Left colon (tissue), 2 donors: ENCODE measurements around the gene CHST14. TPM values are rescaled to one million over a fixed set of nuclear protein-coding genes. Genes with fewer than 3 reads are reported as not detected.

Source experiments
- ATAC-seq: fragments of 200-7000 bp; cut with Tn5 transposase; one replicate; pipeline ENCODE4 v1.9.1; 2020; ENCODE audit warnings: mild to moderate bottlenecking, moderate library complexity
- DNase-seq, 2 donors: peaks; one replicate each; pipeline ENCODE4 v3.0.0-alpha.2; 2020
- intact Hi-C, 2 donors: fragments of 100-400 bp; cut with DNase I in 1 of 2; cut with micrococcal nuclease in 1 of 2; formaldehyde crosslinking; loops; one replicate each; pipeline versions ENCODE4 v1.11.2 to v1.14.0; 2022; cut with DNase I, micrococcal nuclease
- long read RNA-seq: library from polyadenylated mRNA; unstranded; transcript quantifications from one replicate; pipeline ENCODE4 v2.0.0, GENCODE V29; 2021
- total RNA-seq, 2 donors: library from RNA; stranded (reverse); fragmentation: NEBNext Ultra II Directional; extraction: Animal tissue kit (Norgen Biotek cat#: 25700); gene quantifications; one replicate each; pipeline ENCODE4 v1.2.1, GENCODE V29; 2021
- donor health status: DM: no; HTN: no; CAD: no.
- donor health status: DM: yes; HTN: yes; CAD: no.

The CHST14 gene
- total RNA-seq = 1 to 10 TPM; 2.5 to 5.1 TPM
- long read RNA-seq, partial matches to known transcripts = 0 of 2 reads
- long read RNA-seq, other reads (novel, unspliced or antisense) = 0 of 2 reads

- intact Hi-C loops = no loop called here
- ATAC-seq (peak; percentile 84), DNase-seq (peak in 1 of 2 donors; percentile 69)
Observed at GRCh38 chr15:40470423-40471104, at the start of gene CHST14. CHST14 (plus strand) TSS chr15:40470984; CDS start chr15:40471214, 230 bp downstream.

GRCh38 chr15:40421246-40422157 lies 49.3 kb upstream of the CHST14 start:
- intact Hi-C loops = loop anchor here (10.0 kb wide), 3 partner anchors 47 to 137 kb away; partner anchors contain the start of gene ANKRD63 (in 1 of the 2)
- peak; percentile 70 to 88 for DNase-seq
- peak; percentile 86 for ATAC-seq

DNA sequence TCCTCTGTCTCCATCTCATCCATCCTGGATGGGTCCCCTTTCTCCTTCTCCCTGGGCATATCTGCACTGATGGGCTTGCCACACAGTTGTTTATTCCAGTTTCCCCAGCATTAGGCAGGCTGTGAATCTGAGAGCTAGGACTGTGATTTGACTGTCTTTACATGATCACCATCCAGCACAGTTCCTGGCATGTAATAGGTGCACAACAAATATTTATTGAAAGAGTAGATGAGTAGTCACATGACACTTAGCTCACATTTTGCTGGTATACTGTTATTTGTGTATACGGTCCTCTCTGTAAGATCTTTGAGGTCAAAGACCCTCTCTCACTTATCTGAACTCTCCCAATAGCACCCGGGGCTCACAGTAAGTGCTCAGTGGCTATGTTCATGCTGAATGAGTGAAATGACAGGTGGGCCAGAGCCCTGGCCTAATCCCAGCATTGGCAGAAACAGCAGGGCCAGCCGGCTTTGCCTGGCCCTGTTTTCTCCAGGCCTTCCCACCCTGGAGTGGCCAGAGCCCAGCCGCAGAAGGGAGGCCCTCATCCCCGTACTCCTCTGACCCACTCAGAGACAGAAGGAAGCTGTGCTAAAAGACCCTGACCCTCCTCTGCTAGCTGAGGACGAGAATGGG lies 46.2 kb upstream of the CHST14 start:
- ATAC-seq = no peak
- intact Hi-C loops = loop anchor here (10.0 kb wide), 3 partner anchors 50 to 140 kb away; partner anchors contain the start of gene ANKRD63 (in 1 of the 2)
- DNase-seq = no peak

DNA sequence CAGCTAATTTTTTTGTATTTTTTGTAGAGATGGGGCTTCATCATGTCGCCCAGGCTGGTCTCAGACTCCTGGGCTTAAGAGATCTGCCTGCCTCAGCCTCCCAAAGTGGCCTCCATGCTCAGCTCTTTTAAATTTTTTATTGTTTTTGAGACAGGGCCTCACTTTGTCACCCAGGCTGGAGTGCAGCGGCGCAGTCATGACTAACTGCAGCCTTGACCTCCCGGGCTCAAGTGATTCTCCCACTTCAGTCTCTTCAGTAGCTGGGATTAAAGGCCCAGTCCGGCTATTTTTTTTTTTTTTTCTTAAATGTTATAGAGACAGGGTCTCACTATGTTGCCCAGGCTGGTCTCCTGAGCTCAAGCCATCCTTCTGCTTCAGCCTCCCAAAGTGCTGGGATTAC lies 45.1 kb upstream of the CHST14 start:
- no peak for ATAC-seq
- intact Hi-C loops = loop anchor here (10.0 kb wide), 3 partner anchors 51 to 141 kb away; partner anchors contain the start of gene ANKRD63 (in 1 of the 2)
- DNase-seq = no peak

DNA sequence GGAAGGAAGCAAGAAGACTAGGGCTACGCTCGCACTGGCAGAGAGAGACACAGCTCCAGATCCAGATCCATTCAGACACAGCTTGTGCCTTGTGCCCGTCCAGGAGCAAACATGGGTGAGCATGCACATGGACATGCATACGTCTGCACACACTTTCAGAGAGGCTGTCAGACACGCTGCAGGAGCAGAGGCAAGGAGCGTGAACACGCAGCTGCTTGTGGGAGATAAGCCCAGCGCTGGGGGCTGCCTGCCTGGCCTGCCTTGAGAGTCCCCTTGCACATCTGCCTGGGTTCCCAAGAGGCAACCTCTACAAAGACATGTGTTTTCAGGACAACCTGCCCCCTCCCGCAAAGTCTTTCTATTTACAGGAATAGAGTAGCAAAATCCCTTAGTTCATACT lies 43.6 kb upstream of the CHST14 start:
- no peak for DNase-seq
- intact Hi-C loops = loop anchor here (10.0 kb wide), 3 partner anchors 52 to 142 kb away; partner anchors contain the start of gene ANKRD63 (in 1 of the 2)
- no peak for ATAC-seq

DNA sequence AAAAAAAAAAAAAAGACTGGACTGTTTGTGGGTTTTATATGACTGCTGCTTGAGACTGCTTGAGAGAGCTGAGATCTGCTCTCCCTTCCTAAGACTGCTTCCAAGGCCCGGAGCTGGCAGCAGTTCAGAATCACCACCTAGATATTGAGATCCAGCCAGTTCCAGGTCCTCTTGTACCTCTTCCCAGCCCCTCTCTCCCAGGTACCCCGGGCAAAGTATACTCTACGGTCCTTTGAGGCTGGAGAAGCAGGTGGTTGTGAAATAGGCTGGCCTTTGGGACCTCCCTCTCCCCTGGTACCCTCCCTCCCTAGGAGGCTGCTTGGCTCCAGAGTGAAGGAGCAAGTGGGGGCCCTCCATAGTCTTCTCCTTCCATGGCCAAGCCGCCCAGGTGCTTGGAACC lies 42.6 kb upstream of the CHST14 start:
- DNase-seq (no peak), ATAC-seq (no peak)
- intact Hi-C loops = loop anchor here (10.0 kb wide), 3 partner anchors 53 to 143 kb away; partner anchors contain the start of gene ANKRD63 (in 1 of the 2)

- intact Hi-C loops = loop anchor here (10.0 kb wide), 3 partner anchors 54 to 144 kb away; partner anchors contain the start of gene ANKRD63 (in 1 of the 2)
- ATAC-seq (no peak), DNase-seq (no peak)
Observed at GRCh38 chr15:40429068-40429710, 41.6 kb upstream of the CHST14 start.

GRCh38 chr15:40430271-40430805 lies 40.4 kb upstream of the CHST14 start:
- intact Hi-C loops = no loop called here
- ATAC-seq = peak; percentile 94
- peak; percentile 57 to 58 for DNase-seq

DNA sequence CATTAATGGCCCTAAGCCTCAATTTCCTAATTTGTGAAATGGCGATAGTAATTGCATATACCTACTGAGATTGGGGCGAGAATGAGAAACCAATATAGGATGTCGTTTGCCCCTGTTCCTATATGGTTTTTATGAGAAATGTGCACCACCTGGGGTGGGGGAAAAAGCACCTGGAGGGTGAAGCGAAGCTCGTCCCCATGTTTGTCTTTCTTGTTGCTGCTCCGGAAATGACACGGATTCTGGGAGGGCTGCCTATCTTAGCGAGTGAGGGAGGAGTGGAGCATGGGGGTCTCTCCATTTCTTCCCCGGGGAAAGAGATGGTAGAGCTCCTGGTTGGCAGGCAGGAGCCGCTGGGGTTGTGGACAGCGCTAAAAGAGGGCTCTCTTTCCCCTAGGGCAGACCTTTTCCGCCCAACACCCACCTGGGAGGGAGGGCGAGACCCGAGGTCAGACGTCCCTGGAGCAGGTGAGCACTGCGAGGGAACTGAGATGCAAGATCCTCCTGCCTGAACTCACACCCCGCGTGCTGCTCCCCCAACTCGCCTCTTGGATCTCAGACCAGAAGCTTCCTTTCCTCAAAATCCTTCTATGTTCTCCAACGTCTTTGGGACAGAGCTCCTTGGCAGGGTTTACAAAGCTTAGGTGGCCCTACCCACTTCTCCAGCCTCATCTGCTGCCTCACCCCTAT lies 35.6 kb upstream of the CHST14 start:
- no peak for DNase-seq
- no peak for ATAC-seq
- intact Hi-C loops = no loop called here

- ATAC-seq = no peak
- DNase-seq = peak in 1 of 2 donors; percentile 16
- intact Hi-C loops = no loop called here
Observed at GRCh38 chr15:40435710-40436089, 35.1 kb upstream of the CHST14 start.

DNA sequence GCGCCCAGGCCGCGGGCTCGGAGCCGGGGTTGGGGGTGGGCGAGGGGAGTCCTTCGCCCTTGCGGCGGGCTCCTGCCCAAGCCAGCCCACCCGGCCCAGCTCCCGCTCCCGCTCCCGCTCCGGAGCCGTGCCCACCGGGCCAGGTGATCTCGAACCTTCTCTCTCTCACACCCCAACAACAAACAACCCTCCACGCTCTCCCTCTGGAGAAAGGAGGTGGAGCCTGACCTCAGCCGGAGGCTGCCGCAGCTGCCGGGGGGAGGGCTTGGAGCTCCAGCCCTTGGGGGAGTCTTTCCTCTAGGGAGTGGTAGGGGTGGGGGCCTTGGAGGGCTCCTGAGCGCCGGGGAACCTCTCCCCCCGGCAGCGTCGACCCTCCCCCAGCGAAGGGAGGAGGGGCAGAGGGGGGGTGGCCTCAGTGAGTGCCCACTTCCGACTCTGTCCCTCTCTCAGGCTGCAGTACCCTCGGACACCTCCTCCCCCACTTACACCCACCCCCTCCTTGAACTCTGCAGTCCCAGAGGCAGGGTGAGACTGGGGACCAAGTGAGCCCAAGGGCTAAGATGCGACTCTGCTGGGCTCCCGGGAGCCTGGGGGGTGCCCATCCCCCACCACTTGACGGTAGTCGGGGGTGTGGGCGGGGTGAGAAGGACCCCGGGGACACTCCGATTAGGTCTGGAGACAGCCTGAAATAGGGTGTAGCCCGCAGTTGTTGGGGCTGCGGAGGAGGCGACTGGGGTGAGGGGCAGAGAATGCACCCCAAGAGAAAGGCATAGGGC lies 34.5 kb upstream of the CHST14 start:
- intact Hi-C loops = no loop called here
- ATAC-seq (peak; percentile 31), DNase-seq (peak; percentile 51 to 60)

DNA sequence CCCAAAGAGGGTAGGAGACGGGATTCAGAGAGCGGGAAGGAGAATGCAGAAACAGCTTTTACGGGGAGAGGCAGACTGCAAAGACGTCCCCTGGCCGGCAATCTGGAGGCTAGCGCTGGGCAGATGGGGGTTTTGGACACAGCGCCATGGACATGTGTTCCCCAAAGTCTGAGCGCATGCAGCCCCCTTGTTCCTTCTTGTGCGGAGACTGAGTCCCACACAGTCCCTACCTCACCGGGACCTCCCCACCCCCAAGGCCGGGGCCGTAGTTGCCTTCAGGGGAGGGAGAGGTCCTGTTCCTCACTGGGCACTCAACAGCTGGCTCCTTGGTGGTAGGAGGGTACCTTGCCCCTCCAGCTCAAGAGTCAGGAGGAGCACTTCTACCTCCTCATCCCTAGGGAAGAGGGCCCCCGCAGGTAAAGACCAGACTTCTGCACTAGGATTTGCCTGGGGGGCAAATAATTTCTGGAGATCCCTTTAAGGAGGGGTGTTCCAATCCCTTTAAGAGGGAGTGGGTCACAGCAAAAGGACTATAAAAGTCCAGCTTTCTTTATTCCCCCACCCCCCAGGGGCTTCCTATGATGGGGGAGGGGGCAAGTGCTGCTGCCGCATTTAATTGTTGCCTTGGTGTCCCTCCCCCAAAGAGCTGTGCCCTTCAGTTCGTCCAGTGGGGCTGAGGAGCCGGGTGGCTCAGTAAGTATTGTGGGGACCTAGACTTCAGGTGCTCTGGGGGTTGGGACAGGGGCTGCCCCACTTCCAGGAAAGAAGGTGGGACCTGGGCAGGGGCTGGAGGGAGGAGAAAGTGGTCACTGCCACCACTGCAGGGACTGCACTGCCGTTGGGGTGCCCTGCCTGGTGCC lies 33.7 kb upstream of the CHST14 start:
- intact Hi-C loops = no loop called here
- ATAC-seq (no peak), DNase-seq (no peak)

GRCh38 chr15:40437752-40438687 lies 32.8 kb upstream of the CHST14 start:
- DNase-seq (peak in 1 of 2 donors; percentile 13), ATAC-seq (no peak)
- intact Hi-C loops = no loop called here

DNA sequence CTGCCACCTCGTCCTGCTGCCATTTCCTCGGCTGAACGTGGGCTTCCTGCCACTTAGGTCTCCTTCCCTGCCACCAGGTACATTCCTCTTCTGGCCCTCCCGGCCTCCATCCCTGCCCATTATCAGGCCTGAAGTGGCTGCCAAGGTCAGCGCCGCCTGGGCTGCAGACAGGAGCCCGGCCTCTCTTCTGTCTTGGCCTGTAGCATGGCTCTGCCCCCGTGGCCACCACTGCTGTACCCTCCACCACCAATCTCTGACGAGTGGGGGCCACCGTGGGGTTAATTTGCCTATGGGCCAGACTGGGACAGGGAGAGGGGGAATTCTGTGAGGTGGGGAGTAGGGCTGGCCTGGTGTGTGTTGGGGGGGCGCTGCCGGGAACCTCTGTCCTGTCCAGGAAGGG lies 32.1 kb upstream of the CHST14 start:
- no peak for DNase-seq
- no peak for ATAC-seq

DNA sequence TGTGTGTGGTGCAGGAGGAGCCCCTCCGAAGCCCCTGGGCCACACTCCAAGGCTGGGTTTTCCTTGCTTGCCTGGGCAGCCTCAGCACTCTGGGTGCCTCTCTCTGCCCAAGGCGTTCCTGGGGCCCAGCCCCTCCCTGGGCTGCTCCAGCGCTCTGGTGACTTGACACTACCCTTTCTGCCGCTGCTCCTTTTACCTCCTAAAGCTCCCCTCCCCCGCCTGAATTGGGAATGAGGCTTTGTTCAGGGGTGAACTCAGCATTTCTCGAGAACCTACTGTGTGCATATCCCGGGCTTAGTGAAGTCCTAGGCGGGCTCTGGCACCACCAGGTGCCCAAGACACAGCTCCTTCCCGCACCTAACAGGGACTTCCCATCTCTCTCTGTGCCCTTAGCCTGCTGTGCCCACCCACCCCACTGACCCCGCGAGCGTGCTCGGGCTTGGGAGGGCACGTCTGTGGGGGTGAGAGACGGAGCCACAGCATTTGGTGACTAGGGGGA lies 31.3 kb upstream of the CHST14 start:
- ATAC-seq (peak; percentile 14), DNase-seq (peak; percentile 41 to 43)

More for the DNA sequence above, 32.1 kb upstream of the CHST14 start:
- intact Hi-C loops = no loop called here

More for the DNA sequence above, 31.3 kb upstream of the CHST14 start:
- intact Hi-C loops = no loop called here
